ENCODE data around the gene PLEKHN1.

GRCh38 chr1:963301-963651 lies 3.0 kb upstream of the PLEKHN1 start:
- no peak for TF ChIP-seq POLR2A (IDR thresholded peaks at IDR 0.05; ENCODE audit: low read depth, low read length)
- TF ChIP-seq POU2F2 (IDR thresholded peaks at IDR 0.05; ENCODE audit: low read depth, low read length): no peak
- TF ChIP-seq TAF1 (IDR thresholded peaks at IDR 0.05; ENCODE audit: low read depth, low read length): no peak
- no peak for TF ChIP-seq POLR2AphosphoS5 (IDR thresholded peaks at IDR 0.05; ENCODE audit: low read depth, low read length)
- TF ChIP-seq SPI1 (IDR thresholded peaks at IDR 0.05; ENCODE audit: low read depth, low read length): no peak
- TF ChIP-seq PAX5 (IDR thresholded peaks at IDR 0.05; ENCODE audit: insufficient read depth, low read length, severe bottlenecking): no peak
